ENCODE measurements around the gene OXSM. TPM values are rescaled to one million over a fixed set of nuclear protein-coding genes. Genes with fewer than 3 reads are reported as not detected.

OXSM gene
- 17.7 TPM for total RNA-seq
- long read RNA-seq, transcript OXSM-201 (3 exons, 1,519 nt), result major isoform, 19 of 23 reads
- long read RNA-seq, partial matches to known transcripts, result 1 of 23 reads
- long read RNA-seq, other reads (novel, unspliced or antisense), result 2 of 23 reads

- intact Hi-C loops (cut with DNase I), result loop anchor here (5.0 kb wide), 1 partner anchor 128 kb away; the partner anchor contains the start of gene TOP2B
- peak; percentile 94 for DNase-seq
- ATAC-seq (ENCODE audit: poor library complexity), result peak; percentile 98
Measured at GRCh38 chr3:25789596-25790556, at the start of gene OXSM. Gene OXSM (plus strand): TSS chr3:25790090. CDS start chr3:25791021, 931 bp downstream.

GRCh38 chr3:25744470-25744869, 45.4 kb upstream of the OXSM start:
- intact Hi-C loops (cut with DNase I), result no loop called here
- DNase-seq, result no peak
- ATAC-seq (ENCODE audit: poor library complexity), result no peak

GRCh38 chr3:25747033-25747432, 42.9 kb upstream of the OXSM start:
- DNase-seq (no peak), ATAC-seq (ENCODE audit: poor library complexity) (no peak)
- intact Hi-C loops (cut with DNase I), result no loop called here

GRCh38 chr3:25748189-25748588, 41.7 kb upstream of the OXSM start:
- intact Hi-C loops (cut with DNase I), result no loop called here
- no peak for ATAC-seq (ENCODE audit: poor library complexity)

DNA sequence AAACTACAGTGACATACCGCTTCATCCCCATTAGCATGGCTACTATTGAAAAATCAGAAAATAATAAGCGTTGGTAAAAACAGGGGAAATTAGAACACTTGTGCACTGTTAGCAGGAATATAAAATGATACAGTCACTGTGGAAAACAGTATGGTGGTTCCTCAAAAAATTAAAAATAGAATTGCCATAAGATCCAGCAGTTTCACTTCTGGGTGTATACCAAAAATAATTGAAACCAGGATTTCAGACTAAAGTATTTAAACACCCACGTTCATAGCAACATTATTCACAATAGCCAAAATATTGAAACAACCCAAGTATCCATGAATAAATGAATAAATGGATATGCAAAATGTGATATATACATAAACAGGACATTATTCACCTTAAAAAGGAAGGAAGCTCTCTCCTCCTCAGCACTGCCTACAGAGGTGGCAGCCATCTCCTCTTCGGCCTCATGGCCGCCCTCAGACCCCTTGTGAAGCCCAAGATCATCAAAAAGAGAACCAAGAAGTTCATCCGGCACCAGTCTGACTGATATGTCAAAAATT, 40.8 kb upstream of the OXSM start:
- intact Hi-C loops (cut with DNase I), result no loop called here
- DNase-seq (no peak), ATAC-seq (ENCODE audit: poor library complexity) (no peak)

More at GRCh38 chr3:25748189-25748588, 41.7 kb upstream of the OXSM start:
- DNase-seq, result no peak

GRCh38 chr3:25751048-25751447, 38.8 kb upstream of the OXSM start:
- ATAC-seq (ENCODE audit: poor library complexity), result no peak
- DNase-seq, result no peak
- intact Hi-C loops (cut with DNase I), result loop anchor here (10.0 kb wide), 1 partner anchor 126 kb away; no protein-coding TSS in a partner anchor

- DNase-seq, result no peak
- ATAC-seq (ENCODE audit: poor library complexity), result no peak
- intact Hi-C loops (cut with DNase I), result loop anchor here (10.0 kb wide), 1 partner anchor 127 kb away; no protein-coding TSS in a partner anchor
Measured at GRCh38 chr3:25751725-25752124, 38.2 kb upstream of the OXSM start.

- DNase-seq (no peak), ATAC-seq (ENCODE audit: poor library complexity) (no peak)
- intact Hi-C loops (cut with DNase I), result no loop called here
Measured at GRCh38 chr3:25768851-25769250, 21.0 kb upstream of the OXSM start.

GRCh38 chr3:25775936-25776335, 14.0 kb upstream of the OXSM start:
- DNase-seq (no peak), ATAC-seq (ENCODE audit: poor library complexity) (no peak)
- intact Hi-C loops (cut with DNase I), result no loop called here

DNA sequence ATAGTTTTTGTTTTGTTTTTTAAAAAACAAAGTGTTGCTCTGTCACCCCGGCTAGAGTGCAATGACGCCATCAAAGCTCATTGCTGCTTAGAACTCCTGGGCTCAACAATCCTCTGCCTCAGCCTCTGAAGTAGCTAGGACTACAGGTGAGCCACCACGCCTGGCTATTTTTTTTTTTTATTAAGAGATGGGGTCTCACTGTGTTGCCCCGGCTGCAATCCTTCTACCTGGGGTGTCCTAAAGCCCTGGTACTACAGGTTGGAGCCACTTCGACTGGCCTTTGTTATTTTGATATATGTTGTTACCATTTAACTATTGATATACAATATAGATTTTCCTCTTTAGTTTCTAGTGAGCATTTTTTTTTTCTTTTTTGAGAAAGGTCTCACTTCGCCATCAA, 9.3 kb upstream of the OXSM start:
- ATAC-seq (ENCODE audit: poor library complexity) (no peak), DNase-seq (no peak)
- intact Hi-C loops (cut with DNase I), result no loop called here

DNA sequence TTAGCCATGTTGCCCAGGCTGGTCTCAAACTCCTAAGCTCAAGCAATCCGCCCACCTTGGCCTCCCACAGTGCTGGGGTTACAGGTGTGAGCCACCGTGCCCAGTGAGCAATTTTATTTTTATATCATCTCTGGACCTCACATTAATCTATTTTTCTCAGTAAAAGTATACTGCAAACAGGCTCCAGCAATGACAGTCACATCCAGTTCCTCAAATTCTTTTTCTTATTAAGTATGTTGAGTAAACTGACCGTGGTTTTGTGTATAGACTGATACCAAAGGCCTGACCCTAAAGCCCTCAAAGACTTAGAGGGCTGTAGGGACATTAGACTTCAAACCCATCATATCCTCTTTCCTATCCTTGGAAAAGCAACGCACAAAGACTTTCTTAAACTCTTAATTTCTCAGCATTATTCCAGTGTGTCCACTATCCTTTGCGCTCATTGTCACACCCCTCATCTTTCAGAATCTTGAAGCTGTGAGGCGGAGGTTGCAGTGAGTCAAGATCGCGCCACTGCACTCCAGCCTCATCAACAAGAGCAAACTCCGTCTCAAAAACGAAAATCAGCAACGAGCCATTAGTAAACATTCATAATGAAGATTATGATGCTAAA, 8.6 kb upstream of the OXSM start:
- ATAC-seq (ENCODE audit: poor library complexity), result no peak
- no peak for DNase-seq
- intact Hi-C loops (cut with DNase I), result no loop called here

- intact Hi-C loops (cut with DNase I), result no loop called here
- ATAC-seq (ENCODE audit: poor library complexity), result no peak
- DNase-seq, result no peak
Measured at GRCh38 chr3:25781758-25782594, 7.9 kb upstream of the OXSM start.

GRCh38 chr3:25782636-25782937, 7.3 kb upstream of the OXSM start:
- DNase-seq (no peak), ATAC-seq (ENCODE audit: poor library complexity) (no peak)
- intact Hi-C loops (cut with DNase I), result no loop called here

DNA sequence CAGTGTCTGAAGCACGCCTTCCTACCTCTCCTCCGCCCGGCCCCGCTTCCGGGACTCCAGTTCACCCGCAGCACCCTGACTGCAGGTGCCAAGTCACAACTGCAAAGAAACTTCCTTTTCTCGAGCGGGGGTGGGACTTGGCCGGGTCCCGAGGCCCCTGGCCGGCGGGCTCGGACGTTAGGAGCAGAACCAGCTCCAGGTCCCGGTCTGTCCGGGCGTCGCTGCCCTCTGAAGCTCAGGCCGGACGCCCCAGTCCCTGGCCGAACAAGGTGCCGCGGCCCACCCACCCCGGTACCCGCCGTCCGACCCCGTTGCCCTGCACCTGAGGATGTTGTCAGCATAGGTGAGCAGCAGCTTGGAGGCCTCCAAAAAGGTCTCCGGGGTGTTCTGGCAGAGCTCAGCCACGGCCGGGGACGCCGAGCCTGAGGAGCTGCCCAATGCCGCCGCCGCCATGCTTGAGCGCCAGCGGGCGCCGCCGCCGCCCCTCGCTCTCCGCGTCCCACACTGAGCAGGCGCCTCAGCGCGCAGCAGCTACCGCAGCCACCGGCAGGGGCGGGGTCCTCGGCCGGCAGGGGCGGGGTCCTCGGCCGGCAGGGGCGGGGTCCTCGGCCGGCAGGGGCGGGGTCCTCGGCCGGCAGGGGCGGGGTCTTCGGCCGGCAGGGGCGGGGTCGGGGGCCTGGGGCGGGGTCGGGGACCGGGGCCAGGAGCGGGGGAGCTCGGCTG, 6.8 kb upstream of the OXSM start, which contains the start of gene NGLY1:
TSS of gene NGLY1 (minus strand) at position 506 of the 723 bp plus-strand sequence. CDS start at position 453, 53 bp downstream.
- ATAC-seq (ENCODE audit: poor library complexity), result peak; percentile 98
- intact Hi-C loops (cut with DNase I), result no loop called here
- peak; percentile 93 for DNase-seq

DNA sequence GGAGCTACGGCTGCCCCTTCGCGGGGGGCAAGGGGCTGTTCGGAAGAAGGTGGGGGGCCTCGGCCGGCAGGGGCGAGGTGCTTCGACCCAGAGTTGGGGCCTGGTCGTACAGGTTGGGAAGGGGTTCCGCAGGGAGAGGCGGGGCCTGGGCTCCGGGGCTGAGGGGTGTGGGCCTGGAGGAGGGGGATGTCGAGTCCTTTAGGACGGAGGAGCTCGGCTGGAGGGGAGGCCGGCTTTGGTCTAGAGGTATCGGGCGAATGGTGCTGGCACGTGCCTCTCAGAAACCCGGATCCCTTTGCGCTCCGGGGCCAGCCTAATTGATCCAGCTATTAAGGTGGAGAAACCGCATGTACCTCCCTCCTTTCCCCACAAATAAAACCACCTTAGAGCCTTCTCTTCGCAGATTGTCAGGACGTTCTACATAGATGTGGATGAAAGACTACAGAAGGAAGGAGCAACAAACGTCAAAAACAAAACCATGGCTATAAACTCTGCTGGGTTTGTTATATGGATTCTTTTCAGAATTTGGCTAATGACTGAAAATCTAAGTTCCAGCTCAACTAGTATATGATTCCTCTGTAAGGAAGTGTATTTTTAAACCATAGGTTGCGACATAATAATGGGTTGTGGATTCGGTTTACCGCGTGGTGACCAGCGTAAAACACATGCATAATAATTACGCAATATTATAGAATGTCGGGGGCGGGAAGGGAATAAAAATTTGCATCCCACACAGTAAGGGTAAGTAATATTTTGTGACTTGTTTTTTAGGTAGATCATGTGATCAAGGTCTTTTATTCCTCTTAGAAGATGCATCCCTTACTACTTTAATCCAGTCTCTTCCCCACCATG, 6.0 kb upstream of the OXSM start:
- ATAC-seq (ENCODE audit: poor library complexity) (peak; percentile 67), DNase-seq (peak; percentile 78)
- intact Hi-C loops (cut with DNase I), result no loop called here

DNA sequence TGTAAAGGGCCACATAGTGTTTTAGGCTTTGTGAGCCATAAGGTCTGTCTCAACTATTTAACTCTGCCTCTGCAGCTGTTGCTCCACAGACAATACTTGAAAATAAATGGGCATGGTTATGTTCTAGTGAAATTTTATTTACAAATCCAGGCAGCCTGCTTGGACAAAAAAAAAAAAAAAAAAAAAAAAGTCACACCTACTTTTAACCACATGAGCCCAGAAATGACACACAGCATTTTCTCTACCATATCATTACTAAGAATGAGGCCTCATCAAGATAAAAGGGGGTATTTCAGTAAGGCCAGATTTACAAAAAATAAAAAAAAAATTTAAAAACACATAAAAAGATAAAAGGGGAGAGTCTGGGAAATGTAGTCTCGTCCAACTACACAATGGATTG, 4.9 kb upstream of the OXSM start:
- intact Hi-C loops (cut with DNase I), result no loop called here
- DNase-seq (no peak), ATAC-seq (ENCODE audit: poor library complexity) (no peak)

GRCh38 chr3:25785826-25786225, 4.1 kb upstream of the OXSM start:
- intact Hi-C loops (cut with DNase I), result no loop called here
- no peak for DNase-seq

More at GRCh38 chr3:25785826-25786225, 4.1 kb upstream of the OXSM start:
- ATAC-seq (ENCODE audit: poor library complexity), result no peak

All from Right ventricle myocardium superior (tissue), 1 donor.